Fibroblast of lung (primary cell): ENCODE data around the gene GRM4.

Experiments used
- EZH2 ChIP-seq: IDR thresholded peaks from 2 replicates; pipeline ENCODE4 v1.5.1; 2012; ENCODE audit warnings: low read length, control low read depth, mild to moderate bottlenecking; ENCODE audit errors: missing control alignments
- TF ChIP-seq, protein P1 (sequence below), 2 donors: IDR thresholded peaks in 1 of 2; conservative IDR thresholded peaks in 1 of 2; 1 replicate in 1 of 2; 2 replicates in 1 of 2; pipeline ENCODE4 v1.5.1; 2011 to 2012; ENCODE audit warnings: low read length in 2 of 2, control low read depth in 1 of 2, inconsistent platforms in 1 of 2, low read depth in 1 of 2, mild to moderate bottlenecking in 1 of 2

DNA sequence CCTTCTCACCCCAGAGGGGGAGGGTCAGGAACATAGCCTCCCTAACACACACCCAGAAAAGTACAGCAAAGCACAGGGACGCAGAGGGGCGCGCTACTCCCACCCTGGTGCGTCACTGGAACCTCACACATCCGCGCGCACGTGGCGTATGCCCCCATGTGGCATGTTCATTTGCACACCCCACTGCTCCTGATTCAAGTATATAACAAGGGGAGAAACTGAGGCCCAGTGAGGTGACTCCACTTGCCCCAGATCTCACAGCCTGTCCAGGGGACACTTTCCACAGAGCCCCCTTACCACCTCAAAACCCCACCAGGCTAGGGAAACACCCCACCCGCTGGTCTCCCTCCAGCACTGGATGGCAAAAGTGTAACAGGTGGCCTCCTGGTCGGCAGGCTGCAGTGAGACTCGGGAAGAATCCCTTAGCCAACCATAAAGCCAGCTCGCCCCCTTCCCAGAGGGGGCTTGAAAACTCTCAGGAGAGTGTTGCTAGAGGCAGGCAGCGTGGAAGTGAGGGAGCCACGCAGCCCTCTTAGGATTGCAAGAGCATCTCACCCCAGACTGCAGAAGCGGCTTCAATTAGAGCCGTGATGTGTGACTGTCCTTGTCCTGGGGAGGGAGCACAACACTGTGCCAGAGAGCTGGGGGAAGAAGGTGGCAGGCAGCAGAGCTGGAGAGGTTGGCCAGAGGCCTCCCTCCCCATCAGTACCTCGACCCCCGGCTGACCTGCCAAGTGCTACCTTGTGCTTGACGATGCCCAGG lies at the start of gene GRM4:
- TF ChIP-seq, protein P1, sequence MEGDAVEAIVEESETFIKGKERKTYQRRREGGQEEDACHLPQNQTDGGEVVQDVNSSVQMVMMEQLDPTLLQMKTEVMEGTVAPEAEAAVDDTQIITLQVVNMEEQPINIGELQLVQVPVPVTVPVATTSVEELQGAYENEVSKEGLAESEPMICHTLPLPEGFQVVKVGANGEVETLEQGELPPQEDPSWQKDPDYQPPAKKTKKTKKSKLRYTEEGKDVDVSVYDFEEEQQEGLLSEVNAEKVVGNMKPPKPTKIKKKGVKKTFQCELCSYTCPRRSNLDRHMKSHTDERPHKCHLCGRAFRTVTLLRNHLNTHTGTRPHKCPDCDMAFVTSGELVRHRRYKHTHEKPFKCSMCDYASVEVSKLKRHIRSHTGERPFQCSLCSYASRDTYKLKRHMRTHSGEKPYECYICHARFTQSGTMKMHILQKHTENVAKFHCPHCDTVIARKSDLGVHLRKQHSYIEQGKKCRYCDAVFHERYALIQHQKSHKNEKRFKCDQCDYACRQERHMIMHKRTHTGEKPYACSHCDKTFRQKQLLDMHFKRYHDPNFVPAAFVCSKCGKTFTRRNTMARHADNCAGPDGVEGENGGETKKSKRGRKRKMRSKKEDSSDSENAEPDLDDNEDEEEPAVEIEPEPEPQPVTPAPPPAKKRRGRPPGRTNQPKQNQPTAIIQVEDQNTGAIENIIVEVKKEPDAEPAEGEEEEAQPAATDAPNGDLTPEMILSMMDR (conservative IDR thresholded peaks at IDR 0.05 in 1 of 2, IDR thresholded peaks at IDR 0.05 in 1 of 2; ENCODE audit: low read depth in 1 of 2, low read length in 2 of 2) = no peak
- no peak for TF ChIP-seq EZH2
